WTC11 (cell line): Measurements from ENCODE around the gene WNT6. TPM values are rescaled to one million over a fixed set of nuclear protein-coding genes. Genes with fewer than 3 reads are reported as not detected.
A peak's percentile ranks its signal among the peaks of the same experiment; 100 is the strongest.

Experiments used
- ATAC-seq: fragments of 200-7000 bp; cut with Tn5 transposase; 2 replicates; pipeline ENCODE4 v1.10.0; 2021; ENCODE audit warnings: mild to moderate bottlenecking, moderate library complexity
- CTCF ChIA-PET: fragments of 300-600 bp; sonication (Branson Sonifier 250); formaldehyde crosslinking; loops from one replicate; lab custom pipeline; 2021; ENCODE audit warnings: antibody characterized with exemption; lab: Charles Lee
- POLR2A ChIA-PET: fragments of 350-600 bp; sonication (Branson Sonifier 250); formaldehyde crosslinking; loops from one replicate; lab custom pipeline; 2021; ENCODE audit warnings: antibody characterized with exemption; lab: Charles Lee
- DNase-seq: peaks from one replicate; pipeline ENCODE4 v3.0.0; 2021; ENCODE audit warnings: low spot score
- H3K27ac Mint-ChIP-seq: 2 replicates; pipeline ENCODE4 v1.8.0; 2021; ENCODE audit warnings: mixed read lengths
- H3K27me3 Mint-ChIP-seq: 2 replicates; pipeline ENCODE4 v1.8.0; 2021; ENCODE audit warnings: low read depth, mild to moderate bottlenecking, moderate library complexity, mixed read lengths
- H3K36me3 Mint-ChIP-seq: 2 replicates; pipeline ENCODE4 v1.8.0; 2021; ENCODE audit warnings: mixed read lengths
- H3K4me1 Mint-ChIP-seq: 2 replicates; pipeline ENCODE4 v1.8.0; 2022; ENCODE audit warnings: mixed read lengths
- H3K4me3 Mint-ChIP-seq: 2 replicates; pipeline ENCODE4 v1.8.0; 2021; ENCODE audit warnings: mild to moderate bottlenecking, moderate library complexity, mixed read lengths
- H3K9me3 Mint-ChIP-seq: 2 replicates; pipeline ENCODE4 v1.8.0; 2021; ENCODE audit warnings: mixed read lengths
- ERG ChIP-seq: fragments of 250-450 bp; sonication (Bioruptor Pico); IDR thresholded peaks from 2 replicates; pipeline ENCODE4 v1.8.0; 2021; ENCODE audit warnings: mild to moderate bottlenecking
- GRHL2 ChIP-seq: fragments of 250-450 bp; sonication (Bioruptor Pico); IDR thresholded peaks from 2 replicates; pipeline ENCODE4 v1.8.0; 2022; ENCODE audit warnings: mild to moderate bottlenecking, moderate library complexity; ENCODE audit not compliant: insufficient replicate concordance, severe bottlenecking
- GTF2I ChIP-seq: fragments of 250-450 bp; sonication (Bioruptor Pico); conservative IDR thresholded peaks from 2 replicates; pipeline ENCODE4 v1.4.0; 2021; ENCODE audit warnings: mild to moderate bottlenecking
- IRF2 ChIP-seq: sonication (generic); formaldehyde crosslinking; IDR thresholded peaks from 2 replicates; pipeline ENCODE4 v1.8.0; 2022; ENCODE audit warnings: low read depth, missing genetic modification reagents, borderline replicate concordance
- JAZF1 ChIP-seq: fragments of 250-450 bp; sonication (Bioruptor Pico); IDR thresholded peaks from 2 replicates; pipeline ENCODE4 v1.9.0; 2021; ENCODE audit warnings: moderate library complexity, mild to moderate bottlenecking, inconsistent platforms
- MXD4 ChIP-seq: fragments of 250-450 bp; sonication (Bioruptor Pico); IDR thresholded peaks from 2 replicates; pipeline ENCODE4 v1.8.0; 2021; ENCODE audit warnings: mild to moderate bottlenecking, moderate library complexity, borderline replicate concordance
- NR2C2 ChIP-seq: sonication (generic); formaldehyde crosslinking; IDR thresholded peaks from 2 replicates; pipeline ENCODE4 v1.8.0; 2022; ENCODE audit warnings: mild to moderate bottlenecking, missing genetic modification reagents
- RELA ChIP-seq: sonication (generic); formaldehyde crosslinking; IDR thresholded peaks from 2 replicates; pipeline ENCODE4 v1.8.1; 2022; ENCODE audit warnings: missing genetic modification reagents, mild to moderate bottlenecking, borderline replicate concordance
- SMAD3 ChIP-seq: sonication (generic); formaldehyde crosslinking; IDR thresholded peaks from 2 replicates; pipeline ENCODE4 v1.8.0; 2022; ENCODE audit warnings: missing genetic modification reagents, mild to moderate bottlenecking, borderline replicate concordance
- SOX15 ChIP-seq: fragments of 250-450 bp; sonication (Bioruptor Pico); IDR thresholded peaks from 2 replicates; pipeline ENCODE4 v1.9.0; 2021; ENCODE audit warnings: mild to moderate bottlenecking
- ZNF121 ChIP-seq: sonication (generic); formaldehyde crosslinking; IDR thresholded peaks from 2 replicates; pipeline ENCODE4 v1.8.0; 2023; ENCODE audit warnings: missing genetic modification reagents
- ZNF138 ChIP-seq: sonication (generic); formaldehyde crosslinking; conservative IDR thresholded peaks from 2 replicates; pipeline ENCODE4 v1.8.1; 2022; ENCODE audit warnings: mild to moderate bottlenecking, moderate library complexity, missing genetic modification reagents
- ZNF232 ChIP-seq: sonication (generic); formaldehyde crosslinking; IDR thresholded peaks from 2 replicates; pipeline ENCODE4 v1.8.0; 2022; ENCODE audit warnings: mild to moderate bottlenecking, missing genetic modification reagents
- ZNF423 ChIP-seq: fragments of 250-450 bp; sonication (Bioruptor Pico); IDR thresholded peaks from 2 replicates; pipeline ENCODE4 v2.1.2; 2022; ENCODE audit warnings: mild to moderate bottlenecking, moderate library complexity
- total RNA-seq: library from RNA; stranded (reverse); gene quantifications from 3 replicates; pipeline ENCODE4 v1.2.3, GENCODE V29; 2021
- TF ChIP-seq, protein P1 (sequence below): sonication (generic); formaldehyde crosslinking; IDR thresholded peaks from 2 replicates; pipeline ENCODE4 v1.8.0; 2023; ENCODE audit warnings: missing genetic modification reagents
- TF ChIP-seq, protein P2 (sequence below): fragments of 250-450 bp; sonication (Bioruptor Pico); conservative IDR thresholded peaks from 2 replicates; pipeline ENCODE4 v1.9.0; 2021; ENCODE audit warnings: mild to moderate bottlenecking
- TF ChIP-seq, protein P3 (sequence below): sonication (generic); formaldehyde crosslinking; IDR thresholded peaks from 2 replicates; pipeline ENCODE4 v1.8.0; 2022; ENCODE audit warnings: mild to moderate bottlenecking, missing genetic modification reagents
- TF ChIP-seq, protein P4 (sequence below): sonication (generic); formaldehyde crosslinking; IDR thresholded peaks from 2 replicates; pipeline ENCODE4 v1.8.0; 2022; ENCODE audit warnings: mild to moderate bottlenecking, missing genetic modification reagents
- TF ChIP-seq, protein P5 (sequence below): sonication (generic); formaldehyde crosslinking; IDR thresholded peaks from 2 replicates; pipeline ENCODE4 v1.8.0; 2022; ENCODE audit warnings: missing genetic modification reagents

Gene WNT6
- total RNA-seq, 1 experiment from 2014 or later: not detected

DNA sequence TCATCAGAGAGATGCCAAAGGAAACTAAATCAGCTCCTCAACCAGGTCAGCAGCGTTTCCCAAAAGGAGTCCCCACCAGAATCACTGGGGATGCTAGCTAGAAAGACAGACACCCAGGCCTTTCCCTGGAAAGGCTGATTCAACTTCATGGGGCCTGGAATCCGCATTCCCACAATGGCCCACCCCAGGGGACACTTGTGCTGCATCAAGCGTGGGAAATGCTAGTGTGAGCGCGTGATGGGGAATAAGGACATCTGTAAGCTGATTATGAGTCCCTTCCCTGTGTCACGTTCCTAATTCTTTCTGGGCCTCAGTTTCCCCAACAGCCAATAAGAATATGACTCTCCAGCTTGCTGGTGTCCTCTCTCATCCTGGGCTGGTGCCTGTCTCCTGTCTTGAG, 18.9 kb downstream of the WNT6 start:
- POLR2A ChIA-PET: no interaction called here
- H3K27ac Mint-ChIP-seq: no peak overlapping the region
- H3K4me3 Mint-ChIP-seq: no peak overlapping the region
- H3K36me3 Mint-ChIP-seq: no peaks in the 10 kb centered on the region
- peaks cover 16% of the 10 kb centered on the region for H3K4me1 Mint-ChIP-seq
- peaks cover 97% of the 10 kb centered on the region for H3K27me3 Mint-ChIP-seq
- TF ChIP-seq, protein P1, sequence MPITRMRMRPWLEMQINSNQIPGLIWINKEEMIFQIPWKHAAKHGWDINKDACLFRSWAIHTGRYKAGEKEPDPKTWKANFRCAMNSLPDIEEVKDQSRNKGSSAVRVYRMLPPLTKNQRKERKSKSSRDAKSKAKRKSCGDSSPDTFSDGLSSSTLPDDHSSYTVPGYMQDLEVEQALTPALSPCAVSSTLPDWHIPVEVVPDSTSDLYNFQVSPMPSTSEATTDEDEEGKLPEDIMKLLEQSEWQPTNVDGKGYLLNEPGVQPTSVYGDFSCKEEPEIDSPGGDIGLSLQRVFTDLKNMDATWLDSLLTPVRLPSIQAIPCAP (CRISPR knock-in tag): no peak
- TF ChIP-seq IRF2 (no peak), SOX15 (no peak), SMAD3 (CRISPR knock-in tag) (no peak), ZNF423 (CRISPR knock-in tag) (no peak), ERG (CRISPR knock-in tag) (no peak), ZNF138 (CRISPR knock-in tag) (no peak), RELA (CRISPR knock-in tag) (no peak)
- CTCF ChIA-PET: interaction anchor here (1.0 to 17.9 kb wide), 11 partner anchors 8 to 124 kb away, joined by 3 to 422 read pairs (median 11); partner anchors contain the start of genes CDK5R2 and WNT6
- no peak for DNase-seq
- H3K9me3 Mint-ChIP-seq: no peaks in the 10 kb centered on the region
- no peak for ATAC-seq

GRCh38 chr2:218878926-218879761, 19.5 kb downstream of the WNT6 start:
- ATAC-seq (no peak), DNase-seq (no peak)
- Mint-ChIP-seq H3K36me3 (no peaks in the 10 kb centered on the region), H3K4me1 (peaks cover 16% of the 10 kb centered on the region), H3K27ac (no peak overlapping the region)
- CTCF ChIA-PET: interaction anchor here (0.9 to 17.9 kb wide), 8 partner anchors 8 to 123 kb away, joined by 3 to 422 read pairs (median 4); no protein-coding TSS in a partner anchor
- POLR2A ChIA-PET: no interaction called here
- TF ChIP-seq NR2C2 (CRISPR knock-in tag) (no peak), GTF2I (CRISPR knock-in tag) (peak; percentile 73; the same call in 1 of the 2 replicates)
- TF ChIP-seq, all 79 proteins: peak for 1
- Mint-ChIP-seq H3K27me3 (peaks cover 97% of the 10 kb centered on the region), H3K9me3 (no peaks in the 10 kb centered on the region), H3K4me3 (peak overlapping the region; percentile 59)

- no peaks in the 10 kb centered on the region for H3K9me3 Mint-ChIP-seq
- CTCF ChIA-PET: interaction anchor here (0.9 to 17.9 kb wide), 3 partner anchors 9 to 101 kb away, joined by 3 to 422 read pairs (median 98); no protein-coding TSS in a partner anchor
- POLR2A ChIA-PET: no interaction called here
- DNase-seq (no peak), ATAC-seq (no peak)
- peak overlapping the region; percentile 59 for H3K4me3 Mint-ChIP-seq
- H3K4me1 Mint-ChIP-seq: peaks cover 16% of the 10 kb centered on the region
- H3K36me3 Mint-ChIP-seq: no peaks in the 10 kb centered on the region
- H3K27me3 Mint-ChIP-seq: peaks cover 97% of the 10 kb centered on the region
- H3K27ac Mint-ChIP-seq: no peak overlapping the region
- TF ChIP-seq, protein P2, sequence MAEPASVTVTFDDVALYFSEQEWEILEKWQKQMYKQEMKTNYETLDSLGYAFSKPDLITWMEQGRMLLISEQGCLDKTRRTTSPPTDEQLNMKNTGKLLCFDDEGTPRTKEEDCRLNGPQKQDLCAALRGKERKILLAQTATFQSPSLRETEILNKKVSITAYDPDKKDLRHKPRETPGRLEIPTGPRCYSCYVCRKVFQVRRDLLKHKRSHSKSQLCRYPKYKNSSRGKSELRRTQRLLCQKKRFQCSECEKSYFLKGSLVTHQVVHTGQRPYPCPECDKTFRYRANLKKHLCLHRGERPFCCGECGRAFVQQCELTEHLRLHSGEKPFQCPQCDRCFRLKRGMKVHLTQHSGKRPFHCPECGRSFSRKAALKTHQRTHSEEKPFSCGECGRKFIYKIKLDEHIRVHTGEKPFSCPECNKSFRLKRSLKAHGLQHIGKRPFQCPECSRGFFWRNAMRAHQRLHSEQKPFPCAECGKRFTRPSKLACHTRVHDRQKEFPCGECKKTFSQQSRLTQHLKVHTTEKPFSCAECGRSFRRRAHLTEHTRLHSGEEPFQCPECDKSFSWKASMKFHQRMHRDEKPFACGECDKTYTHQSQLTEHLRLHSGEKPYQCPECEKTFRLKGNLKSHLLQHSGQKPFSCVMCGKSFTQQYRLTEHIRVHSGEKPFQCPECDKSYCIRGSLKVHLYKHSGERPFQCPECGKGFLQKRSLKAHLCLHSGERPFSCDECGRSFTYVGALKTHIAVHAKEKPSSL (CRISPR knock-in tag): no peak
- no peak for TF ChIP-seq GRHL2 (CRISPR knock-in tag)
- TF ChIP-seq, protein P3, sequence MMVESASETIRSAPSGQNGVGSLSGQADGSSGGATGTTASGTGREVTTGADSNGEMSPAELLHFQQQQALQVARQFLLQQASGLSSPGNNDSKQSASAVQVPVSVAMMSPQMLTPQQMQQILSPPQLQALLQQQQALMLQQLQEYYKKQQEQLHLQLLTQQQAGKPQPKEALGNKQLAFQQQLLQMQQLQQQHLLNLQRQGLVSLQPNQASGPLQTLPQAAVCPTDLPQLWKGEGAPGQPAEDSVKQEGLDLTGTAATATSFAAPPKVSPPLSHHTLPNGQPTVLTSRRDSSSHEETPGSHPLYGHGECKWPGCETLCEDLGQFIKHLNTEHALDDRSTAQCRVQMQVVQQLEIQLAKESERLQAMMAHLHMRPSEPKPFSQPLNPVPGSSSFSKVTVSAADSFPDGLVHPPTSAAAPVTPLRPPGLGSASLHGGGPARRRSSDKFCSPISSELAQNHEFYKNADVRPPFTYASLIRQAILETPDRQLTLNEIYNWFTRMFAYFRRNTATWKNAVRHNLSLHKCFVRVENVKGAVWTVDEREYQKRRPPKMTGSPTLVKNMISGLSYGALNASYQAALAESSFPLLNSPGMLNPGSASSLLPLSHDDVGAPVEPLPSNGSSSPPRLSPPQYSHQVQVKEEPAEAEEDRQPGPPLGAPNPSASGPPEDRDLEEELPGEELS: no peak
- TF ChIP-seq GTF2I (CRISPR knock-in tag): no peak
- TF ChIP-seq ZNF121 (CRISPR knock-in tag): no peak
- TF ChIP-seq MXD4 (CRISPR knock-in tag): no peak
- no peak for TF ChIP-seq JAZF1 (CRISPR knock-in tag)
- TF ChIP-seq, protein P4, sequence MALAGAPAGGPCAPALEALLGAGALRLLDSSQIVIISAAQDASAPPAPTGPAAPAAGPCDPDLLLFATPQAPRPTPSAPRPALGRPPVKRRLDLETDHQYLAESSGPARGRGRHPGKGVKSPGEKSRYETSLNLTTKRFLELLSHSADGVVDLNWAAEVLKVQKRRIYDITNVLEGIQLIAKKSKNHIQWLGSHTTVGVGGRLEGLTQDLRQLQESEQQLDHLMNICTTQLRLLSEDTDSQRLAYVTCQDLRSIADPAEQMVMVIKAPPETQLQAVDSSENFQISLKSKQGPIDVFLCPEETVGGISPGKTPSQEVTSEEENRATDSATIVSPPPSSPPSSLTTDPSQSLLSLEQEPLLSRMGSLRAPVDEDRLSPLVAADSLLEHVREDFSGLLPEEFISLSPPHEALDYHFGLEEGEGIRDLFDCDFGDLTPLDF: no peak
- TF ChIP-seq ZNF138 (CRISPR knock-in tag): no peak
- TF ChIP-seq ZNF232 (CRISPR knock-in tag): no peak
- TF ChIP-seq, protein P5, sequence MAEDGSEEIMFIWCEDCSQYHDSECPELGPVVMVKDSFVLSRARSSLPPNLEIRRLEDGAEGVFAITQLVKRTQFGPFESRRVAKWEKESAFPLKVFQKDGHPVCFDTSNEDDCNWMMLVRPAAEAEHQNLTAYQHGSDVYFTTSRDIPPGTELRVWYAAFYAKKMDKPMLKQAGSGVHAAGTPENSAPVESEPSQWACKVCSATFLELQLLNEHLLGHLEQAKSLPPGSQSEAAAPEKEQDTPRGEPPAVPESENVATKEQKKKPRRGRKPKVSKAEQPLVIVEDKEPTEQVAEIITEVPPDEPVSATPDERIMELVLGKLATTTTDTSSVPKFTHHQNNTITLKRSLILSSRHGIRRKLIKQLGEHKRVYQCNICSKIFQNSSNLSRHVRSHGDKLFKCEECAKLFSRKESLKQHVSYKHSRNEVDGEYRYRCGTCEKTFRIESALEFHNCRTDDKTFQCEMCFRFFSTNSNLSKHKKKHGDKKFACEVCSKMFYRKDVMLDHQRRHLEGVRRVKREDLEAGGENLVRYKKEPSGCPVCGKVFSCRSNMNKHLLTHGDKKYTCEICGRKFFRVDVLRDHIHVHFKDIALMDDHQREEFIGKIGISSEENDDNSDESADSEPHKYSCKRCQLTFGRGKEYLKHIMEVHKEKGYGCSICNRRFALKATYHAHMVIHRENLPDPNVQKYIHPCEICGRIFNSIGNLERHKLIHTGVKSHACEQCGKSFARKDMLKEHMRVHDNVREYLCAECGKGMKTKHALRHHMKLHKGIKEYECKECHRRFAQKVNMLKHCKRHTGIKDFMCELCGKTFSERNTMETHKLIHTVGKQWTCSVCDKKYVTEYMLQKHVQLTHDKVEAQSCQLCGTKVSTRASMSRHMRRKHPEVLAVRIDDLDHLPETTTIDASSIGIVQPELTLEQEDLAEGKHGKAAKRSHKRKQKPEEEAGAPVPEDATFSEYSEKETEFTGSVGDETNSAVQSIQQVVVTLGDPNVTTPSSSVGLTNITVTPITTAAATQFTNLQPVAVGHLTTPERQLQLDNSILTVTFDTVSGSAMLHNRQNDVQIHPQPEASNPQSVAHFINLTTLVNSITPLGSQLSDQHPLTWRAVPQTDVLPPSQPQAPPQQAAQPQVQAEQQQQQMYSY (CRISPR knock-in tag): no peak
Observed at GRCh38 chr2:218879776-218880101, 20.1 kb downstream of the WNT6 start.
